Occipital lobe (tissue), 2 donors: Measurements from ENCODE around the gene KLF6. TPM values are rescaled to one million over a fixed set of nuclear protein-coding genes. Genes with fewer than 3 reads are reported as not detected.

Experiments used
- DNase-seq: peaks from one replicate; lab custom pipeline; 2025; lab: John Stamatoyannopoulos, UW
- total RNA-seq: library from RNA; depleted of rRNA; stranded (reverse); fragments of >200 nt; gene quantifications from one replicate; pipeline ENCODE4 v1.2.3, GENCODE V29; 2014

The KLF6 gene
- total RNA-seq, 1 donor from 2014 or later = 91.9 TPM

DNA sequence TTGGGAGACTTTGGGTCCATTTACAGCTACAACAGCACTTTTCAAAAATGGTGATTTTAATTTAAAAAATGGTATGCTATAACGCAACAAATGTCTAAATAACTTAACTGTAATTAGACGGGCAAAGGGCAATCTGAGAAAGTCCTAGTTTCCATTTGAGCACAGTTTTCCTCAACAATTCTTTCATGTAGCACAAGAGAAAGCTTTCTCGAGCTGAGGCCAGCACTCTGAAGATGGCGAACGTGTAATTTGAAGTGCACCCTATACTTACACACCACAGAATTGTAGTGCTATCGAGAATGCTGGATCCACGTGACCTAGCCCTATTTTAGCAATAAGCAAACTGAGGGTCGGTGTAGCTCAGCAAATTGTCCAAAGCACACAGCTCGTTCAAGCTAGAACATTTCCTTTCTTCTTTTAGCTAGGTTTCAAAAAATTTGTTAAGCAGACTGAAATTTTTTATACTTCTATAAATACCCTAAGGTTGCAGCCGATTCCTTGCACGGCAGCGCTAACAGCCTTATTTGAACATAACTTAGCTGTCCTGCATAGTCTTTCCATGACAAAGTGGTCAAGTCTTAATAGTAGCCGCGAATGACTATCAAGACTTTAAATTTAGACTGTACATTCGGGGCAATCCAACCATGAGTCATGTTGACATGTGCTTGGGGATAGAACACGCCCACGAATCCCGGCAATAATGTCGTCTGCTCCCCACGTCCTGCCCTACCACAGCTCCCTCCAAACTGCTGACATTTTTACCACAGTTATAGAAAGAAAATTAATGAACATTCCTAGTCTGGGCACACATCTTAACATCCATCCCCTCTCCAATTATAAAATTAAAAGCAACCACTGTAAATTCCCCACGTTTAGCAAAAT lies 10.0 kb downstream of the KLF6 start:
- DNase-seq = no peak

DNA sequence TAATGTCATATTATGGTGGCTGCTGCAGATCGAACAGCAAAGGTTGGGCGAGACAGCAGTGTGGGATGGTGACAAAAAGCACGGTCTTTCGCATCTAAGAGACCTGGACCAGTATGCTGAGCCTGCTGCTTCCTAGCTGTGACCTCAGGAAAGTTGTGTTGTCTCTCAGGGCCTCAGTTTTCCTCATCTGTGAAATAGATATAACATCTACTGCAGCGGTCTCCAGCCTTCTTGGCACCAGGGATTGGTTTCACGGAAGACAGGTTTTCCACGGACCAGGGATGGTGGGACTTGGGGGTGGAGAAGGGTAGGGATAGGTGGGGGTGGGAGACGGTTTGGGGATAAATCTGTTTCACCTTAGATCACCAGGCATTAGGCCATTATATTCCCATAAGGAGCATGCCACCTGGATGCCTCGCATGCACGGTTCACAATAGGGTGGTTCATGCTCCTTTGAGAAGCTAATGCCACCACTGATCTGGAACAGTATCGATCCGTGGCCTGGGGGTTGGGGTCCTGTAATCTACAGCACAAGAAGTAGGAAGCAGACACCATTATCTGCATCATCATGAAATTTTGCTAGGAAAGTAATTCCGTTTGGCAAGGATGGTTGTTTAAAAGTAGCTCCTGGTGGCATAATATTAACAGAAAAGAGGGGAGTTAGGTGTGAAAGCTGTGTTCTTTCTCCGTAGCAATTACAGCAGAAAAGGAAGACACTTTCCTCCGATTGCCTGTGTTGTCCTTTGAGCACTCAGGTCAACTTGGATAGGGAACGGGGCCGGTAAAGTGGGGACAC lies 10.8 kb downstream of the KLF6 start:
- no peak for DNase-seq

DNA sequence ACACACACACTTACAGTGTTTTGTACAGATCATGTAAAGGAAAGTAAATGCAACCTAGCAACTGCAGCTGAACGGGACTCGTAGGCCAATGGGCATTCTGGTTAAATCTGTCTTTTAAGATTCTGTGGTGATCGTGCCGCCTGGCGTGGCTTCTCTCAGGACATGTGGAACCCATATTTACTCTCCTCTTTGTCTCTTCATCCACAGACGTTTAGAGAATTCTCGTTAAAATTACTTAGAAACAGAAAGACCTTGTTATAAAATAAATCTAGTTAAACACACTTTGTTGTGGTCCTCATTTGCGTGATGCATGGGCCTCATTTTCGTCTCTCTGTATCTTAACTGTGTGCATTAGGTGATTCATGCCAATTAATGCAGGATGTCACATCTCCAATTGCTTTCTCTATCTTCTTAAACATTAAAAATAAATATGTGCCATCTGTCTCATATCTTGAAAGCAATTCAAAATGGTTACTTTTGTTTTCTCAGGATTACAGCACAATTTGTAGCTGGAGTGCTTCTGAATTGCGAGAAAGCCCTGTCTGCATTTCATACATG lies 11.5 kb downstream of the KLF6 start:
- DNase-seq = no peak

DNA sequence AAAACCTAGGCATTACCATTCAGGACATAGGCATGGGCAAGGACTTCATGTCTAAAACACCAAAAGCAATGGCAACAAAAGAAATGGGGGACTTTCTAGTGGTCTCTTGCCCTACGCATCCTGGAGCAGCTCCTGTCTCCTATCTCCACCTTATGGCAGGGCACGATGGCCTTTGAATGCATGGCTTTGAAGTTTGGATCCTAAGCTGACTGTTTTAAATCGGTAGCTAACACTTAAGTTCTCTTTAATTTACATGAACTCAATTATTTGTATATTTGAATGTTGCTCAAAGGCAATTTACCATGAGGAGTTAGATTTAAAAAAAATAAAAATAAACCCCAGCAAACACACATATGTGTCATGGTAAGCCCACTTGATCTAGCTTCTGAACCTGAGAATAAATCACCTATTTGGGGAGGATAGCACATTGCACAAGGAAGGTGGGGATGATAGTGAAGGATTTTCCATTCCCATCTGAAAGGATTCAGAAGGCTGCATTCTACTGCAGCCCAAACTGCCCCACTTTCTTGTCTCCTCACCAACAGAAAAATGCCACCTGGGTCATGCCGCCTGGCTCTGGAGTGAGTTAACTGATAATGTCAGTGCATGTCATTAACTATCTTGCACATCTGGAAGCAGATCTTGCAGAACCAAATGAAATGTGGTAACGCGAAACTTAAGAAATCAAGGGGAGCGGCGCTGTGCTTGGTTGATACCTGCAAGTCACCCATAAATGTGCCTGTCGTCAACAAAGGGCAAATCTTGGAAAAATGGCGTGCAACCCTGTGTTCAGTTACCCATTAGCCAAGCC lies 12.4 kb downstream of the KLF6 start:
- DNase-seq = no peak

DNA sequence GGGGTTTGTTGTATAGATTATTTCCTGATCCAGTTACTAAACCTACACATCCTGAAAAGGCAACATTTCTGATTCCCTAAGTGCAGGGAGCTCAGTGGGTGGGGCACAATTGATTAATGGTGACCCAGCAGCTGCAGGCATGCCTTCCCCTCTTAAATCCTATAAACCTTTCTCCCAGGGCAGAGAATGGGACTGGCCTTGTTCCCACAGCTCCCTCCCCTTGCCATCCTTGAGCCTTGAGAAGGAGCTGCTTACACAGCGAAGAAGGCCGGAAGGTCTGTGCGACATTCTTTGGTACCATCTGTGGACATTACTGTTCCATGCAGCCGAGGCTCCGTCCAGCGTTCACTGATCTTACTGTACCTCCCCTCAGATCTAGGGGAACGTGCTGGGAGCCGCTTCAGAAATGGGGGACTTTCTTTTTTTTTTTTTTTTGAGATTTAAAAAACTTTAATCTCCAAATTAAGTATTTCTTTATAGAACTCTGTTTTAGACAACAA lies 14.3 kb downstream of the KLF6 start:
- no peak for DNase-seq

DNA sequence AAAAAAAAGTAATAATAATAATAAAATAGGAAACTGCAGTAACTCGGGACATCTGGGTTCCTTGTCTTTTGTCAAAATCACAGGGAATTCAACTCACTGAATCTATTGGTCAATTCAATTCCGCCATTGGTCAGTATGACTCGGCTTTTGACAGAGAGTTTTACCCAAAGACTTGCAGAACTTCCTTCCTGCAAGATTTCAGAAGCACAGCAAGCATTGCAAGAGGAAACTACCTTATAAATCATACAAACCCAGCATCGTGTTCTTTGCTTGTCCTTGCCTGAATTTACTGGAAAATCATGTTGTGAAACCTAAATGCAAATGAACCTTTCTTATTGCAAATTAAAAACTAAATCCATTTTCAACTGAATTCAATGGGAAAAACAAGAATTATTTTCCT lies 15.5 kb downstream of the KLF6 start:
- DNase-seq = no peak

DNA sequence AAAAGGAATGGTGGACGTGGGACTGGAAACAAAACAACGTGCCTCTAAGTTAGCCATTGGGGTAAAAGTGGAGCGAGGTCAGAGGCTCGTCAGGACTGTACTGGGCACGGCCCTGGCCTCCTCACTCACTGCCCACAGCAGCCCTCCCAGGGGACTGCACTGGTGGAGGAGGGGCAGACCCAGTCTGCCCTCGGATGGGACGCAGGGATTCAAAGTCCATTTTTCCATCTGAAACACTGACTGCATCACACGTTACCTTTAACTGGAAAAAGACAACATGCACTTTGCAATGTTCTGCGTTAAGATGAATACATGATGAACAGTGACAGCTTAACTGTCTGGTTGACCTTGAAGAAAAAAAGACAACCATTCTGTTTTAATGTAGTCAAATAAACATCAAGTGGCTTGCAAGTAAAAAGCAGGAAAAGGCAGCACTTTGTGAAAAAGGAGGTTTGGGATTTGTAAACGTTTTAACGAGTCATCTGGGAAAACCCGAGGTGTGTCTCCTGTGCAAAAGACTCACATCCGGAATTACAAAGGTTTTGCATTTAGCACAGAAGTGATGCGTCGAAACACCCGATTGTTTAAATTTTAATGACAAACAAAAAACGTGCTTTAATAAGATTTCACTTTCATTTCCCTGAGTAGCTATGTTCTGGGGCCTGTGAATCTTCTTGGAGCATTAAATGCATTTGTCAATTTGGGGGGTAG lies 18.8 kb downstream of the KLF6 start:
- DNase-seq = no peak

DNA sequence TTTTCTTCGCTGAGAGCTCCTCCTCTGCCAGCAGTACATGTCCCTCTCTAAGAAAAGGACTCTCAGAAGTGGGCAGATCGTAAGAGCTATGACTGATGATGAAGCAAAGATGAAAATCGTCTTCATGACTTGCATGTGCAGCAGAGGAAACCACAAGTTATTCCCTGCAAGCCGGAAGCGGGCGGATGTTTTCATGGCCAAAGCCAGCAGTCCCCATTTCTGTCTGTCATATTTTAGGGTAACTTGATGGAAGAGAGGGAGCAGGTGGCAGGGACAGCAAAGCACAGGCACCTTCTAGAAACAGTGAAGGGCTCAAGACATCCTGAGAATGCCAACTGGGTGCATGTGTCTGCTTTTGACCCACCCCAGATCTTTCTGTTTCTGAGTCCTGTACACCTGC lies 19.9 kb downstream of the KLF6 start:
- no peak for DNase-seq

DNA sequence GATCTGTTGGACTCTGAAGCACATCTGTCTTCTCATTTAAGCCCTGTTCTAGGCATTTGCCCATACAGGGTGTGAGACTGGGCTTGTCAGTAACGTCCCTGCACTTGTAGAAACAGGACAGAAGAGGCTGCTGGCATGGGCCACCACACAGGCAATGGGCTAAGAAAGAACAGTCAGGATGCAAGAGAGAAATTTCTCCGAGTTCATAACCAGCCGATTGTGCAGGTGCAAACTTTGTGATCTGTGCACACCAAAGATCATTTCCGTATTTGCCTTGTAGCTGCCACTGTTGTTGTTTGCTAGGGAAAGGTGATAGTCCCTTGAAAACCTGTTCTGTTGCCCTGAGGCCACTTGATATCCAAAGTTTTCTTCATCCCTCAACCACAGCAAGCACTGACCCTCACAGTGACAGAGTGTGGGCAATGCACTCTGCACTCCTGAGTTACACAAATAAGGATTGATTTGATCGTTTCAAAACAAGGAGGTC lies 20.3 kb downstream of the KLF6 start:
- DNase-seq = no peak

DNA sequence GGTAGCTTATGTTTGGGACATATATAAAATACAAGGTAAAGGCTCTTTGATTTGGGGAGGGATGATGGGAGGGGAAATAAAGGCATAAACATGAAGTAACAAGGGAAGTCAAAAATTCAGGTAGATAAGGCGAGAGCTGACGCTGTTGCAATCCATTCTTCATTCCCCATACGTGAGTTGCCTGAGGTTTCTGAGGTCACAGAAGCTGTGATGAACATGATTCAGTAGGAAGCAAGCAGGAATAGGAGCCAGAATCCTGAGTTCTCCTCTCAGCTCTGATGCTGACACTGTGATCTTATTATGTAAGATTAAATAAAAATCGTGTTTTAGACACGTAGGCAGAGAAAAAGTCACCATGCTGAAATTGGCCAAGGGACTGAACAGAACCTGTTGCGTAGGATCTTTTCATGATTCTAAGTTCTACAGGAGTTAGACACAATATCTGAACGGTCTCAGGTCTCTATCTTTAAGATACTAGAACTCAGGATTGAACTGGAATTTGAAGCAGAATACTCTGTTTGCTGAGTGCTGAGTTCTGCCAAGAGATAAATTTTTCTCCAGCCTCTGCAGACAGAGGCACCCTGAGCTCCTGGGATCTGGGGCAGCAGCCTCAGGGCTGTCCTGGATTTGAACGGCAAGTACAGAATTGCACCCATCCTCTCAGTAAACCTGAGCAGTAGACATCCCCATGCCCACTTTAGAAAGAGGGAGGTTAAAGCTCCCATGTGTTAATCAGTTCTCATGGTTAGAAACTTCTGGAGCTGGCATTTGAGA lies 21.0 kb downstream of the KLF6 start:
- DNase-seq = no peak

DNA sequence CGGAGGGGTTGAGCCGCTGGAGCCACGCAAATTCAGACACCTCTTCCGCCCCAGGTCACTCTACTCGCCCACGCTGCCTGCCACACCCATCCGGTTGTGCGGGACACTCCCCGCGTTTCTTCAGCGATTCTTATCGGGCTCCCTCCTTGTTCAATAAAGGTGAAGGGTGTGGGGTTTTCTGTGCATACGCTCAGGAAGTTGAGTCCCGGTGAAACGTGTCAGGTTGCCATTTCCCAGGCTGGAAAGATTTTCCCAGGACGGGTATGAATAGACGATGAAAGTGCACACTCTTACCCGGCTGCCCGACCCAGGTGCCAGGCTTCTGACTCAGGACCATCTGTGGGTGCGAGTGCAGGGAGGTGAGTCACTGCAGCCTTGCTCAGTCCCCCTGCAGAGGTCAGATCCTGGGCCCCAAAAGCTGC lies 22.0 kb downstream of the KLF6 start:
- DNase-seq = no peak

DNA sequence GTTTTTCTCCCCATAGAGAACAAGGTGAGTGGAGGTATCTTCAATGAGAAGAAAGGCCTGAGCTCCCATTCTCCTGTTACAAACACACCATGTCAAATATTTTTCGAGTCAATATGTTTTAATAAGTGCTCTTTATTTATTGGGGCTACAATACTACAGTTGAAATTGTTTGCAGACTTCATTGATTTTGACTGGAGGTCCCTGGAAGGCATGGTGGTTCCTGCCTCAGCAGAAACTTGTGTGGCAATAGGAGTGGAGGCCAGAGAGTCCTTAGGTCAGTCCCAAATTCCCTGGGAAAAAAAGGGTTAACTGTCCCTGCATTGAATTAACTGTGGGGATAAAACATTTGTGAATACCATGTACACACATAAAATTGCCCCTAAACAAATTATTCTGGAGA lies 22.7 kb downstream of the KLF6 start:
- DNase-seq = no peak

DNA sequence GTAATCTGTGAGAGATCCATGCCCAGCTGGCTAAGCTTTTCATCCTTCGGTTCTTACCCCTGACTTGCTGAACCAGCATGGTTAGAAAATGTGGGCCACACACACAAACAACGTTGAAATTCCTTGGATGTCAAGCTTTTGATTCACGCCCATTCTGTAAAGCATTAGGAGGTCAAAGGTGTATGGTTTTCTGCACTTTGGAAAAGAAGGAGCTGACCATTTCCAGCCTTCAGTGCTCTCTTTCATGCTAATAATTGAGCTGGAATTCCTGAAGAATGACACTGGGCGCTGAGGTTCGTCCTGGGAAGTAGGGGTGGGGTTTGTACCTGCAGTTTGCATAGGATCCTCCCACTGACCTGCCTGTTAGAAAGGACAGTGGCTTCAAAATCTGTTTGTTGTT lies 23.1 kb downstream of the KLF6 start:
- no peak for DNase-seq

DNA sequence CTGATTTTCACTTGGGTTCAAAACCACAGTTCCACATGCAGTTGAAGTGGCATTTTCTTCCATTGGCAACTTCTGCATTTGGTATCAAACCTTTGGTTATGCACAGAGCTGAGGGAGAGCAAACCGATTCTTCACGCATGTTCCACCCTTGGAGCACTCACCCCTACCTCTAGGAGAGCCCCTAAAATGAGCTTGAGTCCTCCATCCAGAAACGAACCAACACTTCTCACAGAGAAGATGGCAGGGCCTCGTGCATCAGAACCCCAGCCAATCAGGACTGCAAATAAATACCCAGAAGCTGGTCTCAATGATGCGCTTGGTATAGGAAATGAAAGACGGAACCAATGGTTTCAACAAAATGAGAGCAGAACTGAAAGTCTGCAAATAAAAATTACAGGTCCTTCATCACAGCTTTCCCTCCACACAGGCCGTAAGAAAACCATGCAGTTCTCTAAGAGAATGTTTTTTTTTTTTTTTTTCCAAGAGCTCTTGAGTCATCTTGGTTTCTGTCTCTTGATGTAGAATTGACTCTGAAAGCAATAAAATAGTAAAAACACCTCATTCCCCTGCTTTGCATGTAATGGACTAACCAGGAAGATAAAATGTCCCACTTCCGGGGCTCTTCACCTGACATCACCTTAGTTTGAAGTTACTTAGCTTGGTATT lies 23.9 kb downstream of the KLF6 start:
- no peak for DNase-seq

DNA sequence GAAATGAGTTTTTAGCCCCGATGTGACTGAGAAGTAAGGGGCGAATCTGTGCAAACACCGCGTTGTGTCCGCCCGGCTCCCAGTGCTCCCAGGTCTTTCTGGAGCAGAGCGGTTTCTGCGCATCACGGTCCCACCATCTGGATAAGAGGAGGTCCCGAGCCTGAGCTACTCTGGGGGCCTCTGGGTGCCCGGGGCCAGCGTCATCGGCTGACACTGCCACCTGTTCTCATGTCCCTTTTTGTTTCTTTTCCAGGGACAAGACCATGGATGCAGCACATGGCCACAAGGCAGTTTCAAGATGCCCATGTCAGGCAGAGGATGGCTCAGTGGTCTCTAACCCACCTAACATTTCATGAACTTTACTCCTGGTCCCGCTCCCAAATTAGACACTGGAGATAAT lies 24.9 kb downstream of the KLF6 start:
- DNase-seq = no peak

DNA sequence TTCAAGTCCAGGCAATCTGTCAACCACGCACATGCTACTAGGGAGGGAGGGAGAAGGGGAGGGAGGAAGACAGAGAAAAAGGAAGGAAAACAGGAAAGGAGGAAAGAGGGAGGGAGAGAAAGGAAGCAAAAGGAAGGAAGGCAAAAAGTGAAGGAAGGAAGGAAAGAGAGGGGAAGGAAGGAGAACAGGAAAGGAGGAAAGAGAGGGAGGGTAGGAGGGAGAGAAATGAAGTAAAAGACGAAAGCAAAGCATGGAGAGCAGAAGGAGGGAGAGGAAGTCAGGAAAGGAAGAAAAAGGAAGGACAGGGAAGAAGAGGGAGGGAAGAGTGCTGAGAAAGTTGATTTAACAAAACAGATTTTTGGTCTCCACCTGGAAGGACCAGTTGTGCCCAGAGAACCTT lies 25.6 kb downstream of the KLF6 start:
- DNase-seq = no peak

DNA sequence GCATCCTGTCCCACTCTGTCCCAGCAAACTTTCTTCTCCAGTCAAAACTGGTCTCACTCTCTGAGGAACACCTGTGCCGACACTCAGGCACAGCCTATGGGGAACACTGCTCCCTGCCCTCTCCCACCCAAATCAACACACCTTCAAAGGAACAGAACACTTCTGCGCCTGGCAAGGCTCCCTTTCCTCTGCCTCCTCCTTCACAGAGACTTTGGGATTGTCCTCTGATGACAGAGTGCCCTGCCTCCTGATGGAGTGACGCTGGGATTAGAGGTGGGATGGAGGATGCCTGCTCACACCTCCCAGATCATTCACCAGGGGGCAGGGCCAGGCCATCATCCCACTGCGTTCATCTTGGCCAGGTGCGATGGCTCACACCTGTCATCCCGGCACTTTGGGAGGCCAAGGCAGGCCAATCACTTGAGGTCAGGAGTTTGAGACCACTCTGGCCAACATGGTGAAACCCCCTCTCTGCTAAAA lies 26.5 kb downstream of the KLF6 start:
- DNase-seq = no peak

DNA sequence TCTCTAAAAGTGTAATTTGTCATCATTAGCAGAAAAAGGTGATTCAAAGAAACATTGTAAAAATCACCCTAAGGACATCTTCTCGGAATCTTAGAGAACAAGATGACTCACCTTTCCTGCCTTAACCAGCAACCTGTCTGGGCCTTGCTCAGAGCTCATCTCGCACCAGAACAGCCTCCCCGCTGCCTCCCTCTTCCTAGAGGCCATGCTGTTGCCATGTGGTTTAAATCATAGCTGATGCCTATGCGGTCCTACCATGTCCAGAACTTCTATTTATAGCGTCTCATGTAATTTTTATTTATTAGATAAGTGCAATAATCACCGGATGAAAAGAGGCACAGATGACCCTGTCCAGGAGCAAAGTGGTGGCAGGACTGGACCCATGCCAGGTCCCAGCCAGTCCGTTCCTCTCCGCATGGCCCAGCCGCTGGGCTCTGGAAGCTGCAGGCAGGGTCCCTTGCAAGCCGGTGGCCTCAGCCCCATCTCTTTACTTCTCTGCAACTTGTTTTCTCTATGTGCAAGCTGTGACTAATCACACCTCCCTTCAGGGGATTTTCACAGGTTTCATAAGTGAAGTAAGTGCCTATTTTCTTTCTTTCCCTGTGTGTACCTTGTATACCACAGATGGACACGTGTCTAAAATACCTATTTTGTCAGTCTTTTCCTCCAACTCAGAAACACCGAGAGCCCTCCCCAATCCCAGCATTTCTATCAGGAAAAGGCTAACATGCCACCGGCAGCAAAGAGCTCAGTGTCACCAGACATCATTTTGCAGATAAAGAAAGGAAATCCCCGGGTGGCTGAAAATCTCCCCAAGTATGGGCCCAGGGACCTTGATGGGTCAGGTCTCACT lies 27.1 kb downstream of the KLF6 start:
- no peak for DNase-seq
